Neural cell (in vitro differentiated cells): ENCODE measurements around the gene AKR7A3. TPM values are rescaled to one million over a fixed set of nuclear protein-coding genes. Genes with fewer than 3 reads are reported as not detected.

Source experiments
- H2AFZ ChIP-seq: fragments of 200-600, 300-800 bp; sonication (generic), shearing (Covaris generic); 2 replicates; pipeline ENCODE4 v1.6.0; 2014; ENCODE audit warnings: low read depth, mild to moderate bottlenecking, antibody characterized with exemption, low read length, moderate library complexity
- H3F3A ChIP-seq: fragments of 200-600 bp; shearing (Covaris generic); 2 replicates; pipeline ENCODE4 v1.6.1; 2016; ENCODE audit warnings: mild to moderate bottlenecking, moderate library complexity, mixed read lengths, antibody characterized with exemption, low read length; ENCODE audit not compliant: insufficient read depth, poor library complexity, severe bottlenecking
- H3K27ac ChIP-seq: fragments of 200-600, 300-800 bp; sonication (generic), shearing (Covaris generic); 2 replicates; pipeline ENCODE4 v1.5.1; 2014; ENCODE audit warnings: mild to moderate bottlenecking, low read length, moderate library complexity
- H3K27me3 ChIP-seq: fragments of 300-800, 200-600 bp; sonication (generic), shearing (Covaris generic); 2 replicates; pipeline ENCODE4 v1.6.0; 2014; ENCODE audit warnings: mild to moderate bottlenecking, low read depth, low read length, moderate library complexity; ENCODE audit not compliant: insufficient read depth
- H3K36me3 ChIP-seq: fragments of 300-800, 200-600 bp; sonication (generic), shearing (Covaris generic); 2 replicates; pipeline ENCODE4 v1.5.1; 2014; ENCODE audit warnings: mild to moderate bottlenecking, antibody characterized with exemption, low read length, moderate library complexity; ENCODE audit not compliant: insufficient read depth
- H3K4me2 ChIP-seq: fragments of 300-800, 200-600 bp; sonication (generic), shearing (Covaris generic); 2 replicates; pipeline ENCODE4 v1.6.0; 2014; ENCODE audit warnings: mild to moderate bottlenecking, low read length
- H3K4me3 ChIP-seq: fragments of 300-800, 200-600 bp; sonication (generic), shearing (Covaris generic); 2 replicates; pipeline ENCODE4 v1.5.1; 2014; ENCODE audit warnings: mild to moderate bottlenecking, low read length, moderate library complexity
- H3K79me2 ChIP-seq: fragments of 200-600 bp; shearing (Covaris generic); replicated peaks from 2 replicates; pipeline ENCODE4 v1.6.0; 2014; ENCODE audit warnings: mild to moderate bottlenecking, low read length, moderate library complexity; ENCODE audit not compliant: insufficient read depth
- H3K9ac ChIP-seq: fragments of 300-800, 200-600 bp; sonication (generic), shearing (Covaris generic); 2 replicates; pipeline ENCODE4 v1.6.1; 2016; ENCODE audit warnings: mild to moderate bottlenecking, low read length, mixed read lengths
- H3K9me2 ChIP-seq: fragments of 200-600 bp; shearing (Covaris generic); 2 replicates; pipeline ENCODE4 v1.6.1; 2016; ENCODE audit warnings: mild to moderate bottlenecking, low read length, mixed read lengths; ENCODE audit not compliant: insufficient read depth
- H3K9me3 ChIP-seq: fragments of 200-600, 300-800 bp; sonication (generic), shearing (Covaris generic); 2 replicates; pipeline ENCODE4 v1.6.1; 2016; ENCODE audit warnings: mild to moderate bottlenecking, mixed run types, low read length, moderate library complexity, mixed read lengths
- H4K20me1 ChIP-seq: fragments of 200-600 bp; shearing (Covaris generic); 2 replicates; pipeline ENCODE4 v1.6.1; 2016; ENCODE audit warnings: mild to moderate bottlenecking, mixed run types; ENCODE audit not compliant: insufficient read depth
- EP300 ChIP-seq: fragments of 450-650 bp; conservative IDR thresholded peaks from 2 replicates; pipeline ENCODE4 v1.6.1; 2014; ENCODE audit warnings: antibody characterized with exemption, mild to moderate bottlenecking, moderate library complexity; ENCODE audit not compliant: poor library complexity, severe bottlenecking
- EZH2 ChIP-seq: fragments of 200-600, 300-800 bp; shearing (Covaris generic), sonication (generic); IDR thresholded peaks from 2 replicates; pipeline ENCODE4 v1.6.1; 2014; ENCODE audit warnings: antibody characterized with exemption, low read length, borderline replicate concordance, mild to moderate bottlenecking; ENCODE audit not compliant: insufficient read depth, poor library complexity, severe bottlenecking
- MXI1 ChIP-seq: fragments of 450-650 bp; conservative IDR thresholded peaks from 2 replicates; pipeline ENCODE4 v1.6.1; 2014; ENCODE audit warnings: antibody characterized with exemption, mild to moderate bottlenecking; ENCODE audit not compliant: poor library complexity, severe bottlenecking
- POLR2AphosphoS5 ChIP-seq: IDR thresholded peaks from 2 replicates; pipeline ENCODE4 v1.6.1; 2012
- RAD21 ChIP-seq: fragments of 450-650 bp; conservative IDR thresholded peaks from 2 replicates; pipeline ENCODE4 v1.6.1; 2014; ENCODE audit warnings: antibody characterized with exemption, mild to moderate bottlenecking, moderate library complexity
- SMC3 ChIP-seq: fragments of 450-650 bp; conservative IDR thresholded peaks from 2 replicates; pipeline ENCODE4 v1.6.1; 2014; ENCODE audit warnings: antibody characterized with exemption, mild to moderate bottlenecking, moderate library complexity; ENCODE audit not compliant: poor library complexity
- TAF1 ChIP-seq: IDR thresholded peaks from 2 replicates; pipeline ENCODE4 v1.6.1; 2012; ENCODE audit warnings: low read depth
- polyA plus RNA-seq: library from polyadenylated mRNA; depleted of rRNA; stranded (reverse); fragments of >200 nt; gene quantifications from 2 replicates; pipeline ENCODE4 v1.2.3, GENCODE V29; 2014
- TF ChIP-seq, protein P1 (sequence below): IDR thresholded peaks from 2 replicates; pipeline ENCODE4 v1.6.1; 2012; ENCODE audit warnings: borderline replicate concordance
- TF ChIP-seq, protein P2 (sequence below): fragments of 450-650 bp; IDR thresholded peaks from 2 replicates; pipeline ENCODE4 v1.5.1; 2014; ENCODE audit warnings: antibody characterized with exemption, mild to moderate bottlenecking, moderate library complexity; ENCODE audit not compliant: poor library complexity, severe bottlenecking

AKR7A3 gene
- polyA plus RNA-seq, 1 donor from 2014 or later, result 2.9 TPM

DNA sequence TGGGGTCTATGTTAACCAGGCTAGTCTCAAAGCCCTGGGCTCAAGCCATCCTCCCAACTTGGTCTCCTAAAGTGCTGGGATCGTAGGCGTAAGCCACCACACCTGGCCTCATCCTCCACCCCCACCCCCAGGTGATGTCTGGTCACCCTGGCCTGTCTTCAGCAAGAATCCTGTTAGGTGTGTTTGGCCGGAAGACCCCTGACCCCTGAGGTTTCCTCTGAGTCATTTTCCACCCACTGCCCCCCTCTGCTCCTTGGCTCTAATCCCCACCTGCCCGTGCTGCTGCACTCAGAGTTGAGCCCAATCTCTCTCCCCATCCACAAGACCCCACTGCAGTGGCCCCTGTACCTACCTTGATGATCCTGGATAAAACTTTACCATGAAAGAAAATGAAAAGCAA lies 48.7 kb upstream of the AKR7A3 start:
- H3K4me2 ChIP-seq, result no peak overlapping the region
- no peaks in the 10 kb centered on the region for H3F3A ChIP-seq
- H3K9ac ChIP-seq, result no peak overlapping the region
- H3K27me3 ChIP-seq, result no peaks in the 10 kb centered on the region
- no peaks in the 10 kb centered on the region for H3K9me3 ChIP-seq
- H2AFZ ChIP-seq, result no peak overlapping the region
- H3K79me2 ChIP-seq, result no peaks in the 10 kb centered on the region
- H3K36me3 ChIP-seq, result no peaks in the 10 kb centered on the region
- no peak for TF ChIP-seq RAD21
- TF ChIP-seq MXI1, result no peak
- TF ChIP-seq, protein P1, sequence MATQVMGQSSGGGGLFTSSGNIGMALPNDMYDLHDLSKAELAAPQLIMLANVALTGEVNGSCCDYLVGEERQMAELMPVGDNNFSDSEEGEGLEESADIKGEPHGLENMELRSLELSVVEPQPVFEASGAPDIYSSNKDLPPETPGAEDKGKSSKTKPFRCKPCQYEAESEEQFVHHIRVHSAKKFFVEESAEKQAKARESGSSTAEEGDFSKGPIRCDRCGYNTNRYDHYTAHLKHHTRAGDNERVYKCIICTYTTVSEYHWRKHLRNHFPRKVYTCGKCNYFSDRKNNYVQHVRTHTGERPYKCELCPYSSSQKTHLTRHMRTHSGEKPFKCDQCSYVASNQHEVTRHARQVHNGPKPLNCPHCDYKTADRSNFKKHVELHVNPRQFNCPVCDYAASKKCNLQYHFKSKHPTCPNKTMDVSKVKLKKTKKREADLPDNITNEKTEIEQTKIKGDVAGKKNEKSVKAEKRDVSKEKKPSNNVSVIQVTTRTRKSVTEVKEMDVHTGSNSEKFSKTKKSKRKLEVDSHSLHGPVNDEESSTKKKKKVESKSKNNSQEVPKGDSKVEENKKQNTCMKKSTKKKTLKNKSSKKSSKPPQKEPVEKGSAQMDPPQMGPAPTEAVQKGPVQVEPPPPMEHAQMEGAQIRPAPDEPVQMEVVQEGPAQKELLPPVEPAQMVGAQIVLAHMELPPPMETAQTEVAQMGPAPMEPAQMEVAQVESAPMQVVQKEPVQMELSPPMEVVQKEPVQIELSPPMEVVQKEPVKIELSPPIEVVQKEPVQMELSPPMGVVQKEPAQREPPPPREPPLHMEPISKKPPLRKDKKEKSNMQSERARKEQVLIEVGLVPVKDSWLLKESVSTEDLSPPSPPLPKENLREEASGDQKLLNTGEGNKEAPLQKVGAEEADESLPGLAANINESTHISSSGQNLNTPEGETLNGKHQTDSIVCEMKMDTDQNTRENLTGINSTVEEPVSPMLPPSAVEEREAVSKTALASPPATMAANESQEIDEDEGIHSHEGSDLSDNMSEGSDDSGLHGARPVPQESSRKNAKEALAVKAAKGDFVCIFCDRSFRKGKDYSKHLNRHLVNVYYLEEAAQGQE, result no peak
- TF ChIP-seq SMC3, result no peak
- TF ChIP-seq, protein P2, sequence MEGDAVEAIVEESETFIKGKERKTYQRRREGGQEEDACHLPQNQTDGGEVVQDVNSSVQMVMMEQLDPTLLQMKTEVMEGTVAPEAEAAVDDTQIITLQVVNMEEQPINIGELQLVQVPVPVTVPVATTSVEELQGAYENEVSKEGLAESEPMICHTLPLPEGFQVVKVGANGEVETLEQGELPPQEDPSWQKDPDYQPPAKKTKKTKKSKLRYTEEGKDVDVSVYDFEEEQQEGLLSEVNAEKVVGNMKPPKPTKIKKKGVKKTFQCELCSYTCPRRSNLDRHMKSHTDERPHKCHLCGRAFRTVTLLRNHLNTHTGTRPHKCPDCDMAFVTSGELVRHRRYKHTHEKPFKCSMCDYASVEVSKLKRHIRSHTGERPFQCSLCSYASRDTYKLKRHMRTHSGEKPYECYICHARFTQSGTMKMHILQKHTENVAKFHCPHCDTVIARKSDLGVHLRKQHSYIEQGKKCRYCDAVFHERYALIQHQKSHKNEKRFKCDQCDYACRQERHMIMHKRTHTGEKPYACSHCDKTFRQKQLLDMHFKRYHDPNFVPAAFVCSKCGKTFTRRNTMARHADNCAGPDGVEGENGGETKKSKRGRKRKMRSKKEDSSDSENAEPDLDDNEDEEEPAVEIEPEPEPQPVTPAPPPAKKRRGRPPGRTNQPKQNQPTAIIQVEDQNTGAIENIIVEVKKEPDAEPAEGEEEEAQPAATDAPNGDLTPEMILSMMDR, result no peak
- no peak for TF ChIP-seq TAF1
- TF ChIP-seq POLR2AphosphoS5, result no peak
- no peak for TF ChIP-seq EZH2
- no peak for TF ChIP-seq EP300
- no peaks in the 10 kb centered on the region for H4K20me1 ChIP-seq
- no peaks in the 10 kb centered on the region for H3K9me2 ChIP-seq
- H3K27ac ChIP-seq, result no peak overlapping the region
- no peak overlapping the region for H3K4me3 ChIP-seq

DNA sequence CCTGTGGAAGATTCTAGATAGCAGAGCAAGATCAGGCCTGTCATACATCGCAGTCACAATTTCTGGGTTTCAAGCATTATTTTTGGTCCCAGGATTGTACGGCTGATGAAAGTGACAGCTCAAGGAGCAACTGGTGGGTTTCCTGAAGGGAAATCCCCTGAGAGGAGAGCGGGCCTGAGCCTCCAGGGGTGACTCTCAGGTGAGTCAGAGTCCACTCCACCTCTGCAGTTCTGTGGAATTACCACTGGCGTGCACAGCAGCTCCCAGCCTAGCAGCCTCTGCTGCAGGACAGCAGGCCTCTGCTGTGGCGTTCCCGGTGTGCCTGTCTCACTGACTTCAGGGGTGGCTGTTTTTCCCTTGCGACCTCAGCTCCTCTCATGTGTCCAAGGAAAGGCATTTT lies 48.0 kb upstream of the AKR7A3 start:
- no peaks in the 10 kb centered on the region for H3K27me3 ChIP-seq
- H3K4me3 ChIP-seq, result no peak overlapping the region
- no peaks in the 10 kb centered on the region for H4K20me1 ChIP-seq

More for the DNA sequence above, 48.0 kb upstream of the AKR7A3 start:
- H3F3A ChIP-seq, result no peaks in the 10 kb centered on the region
- H3K4me2 ChIP-seq, result no peak overlapping the region
- H3K9me2 ChIP-seq, result no peaks in the 10 kb centered on the region
- TF ChIP-seq, protein P2, result no peak
- TF ChIP-seq SMC3, result no peak
- no peak for TF ChIP-seq EP300
- TF ChIP-seq MXI1, result no peak
- no peak for TF ChIP-seq TAF1
- no peaks in the 10 kb centered on the region for H3K36me3 ChIP-seq
- H3K9ac ChIP-seq, result no peak overlapping the region
- no peaks in the 10 kb centered on the region for H3K9me3 ChIP-seq
- H2AFZ ChIP-seq, result no peak overlapping the region
- no peak overlapping the region for H3K27ac ChIP-seq
- no peaks in the 10 kb centered on the region for H3K79me2 ChIP-seq
